KMS-11 (cell line): ENCODE data around the gene HSD11B1L.

Source experiments
- H2AFZ ChIP-seq: fragments of 200-600 bp; sonication (generic); 2 replicates; pipeline ENCODE4 v1.6.1; 2016; ENCODE audit warnings: antibody characterized with exemption, mixed run types, low read depth
- H3K27ac ChIP-seq: fragments of 200-600 bp; sonication (generic); 2 replicates; pipeline ENCODE4 v1.6.1; 2016; ENCODE audit warnings: mild to moderate bottlenecking, mixed run types
- H3K27me3 ChIP-seq: fragments of 200-600 bp; sonication (generic); 2 replicates; pipeline ENCODE4 v1.6.1; 2017; ENCODE audit warnings: mild to moderate bottlenecking, low read depth, mixed run types, moderate library complexity; ENCODE audit not compliant: insufficient read depth
- H3K36me3 ChIP-seq: fragments of 200-600 bp; sonication (generic); 2 replicates; pipeline ENCODE4 v1.6.1; 2017; ENCODE audit warnings: mild to moderate bottlenecking, mixed run types; ENCODE audit not compliant: insufficient read depth
- H3K4me1 ChIP-seq: fragments of 200-600 bp; sonication (generic); 2 replicates; pipeline ENCODE4 v1.6.1; 2016; ENCODE audit warnings: mild to moderate bottlenecking, low read depth, mixed run types; ENCODE audit not compliant: poor library complexity, severe bottlenecking
- H3K4me2 ChIP-seq: fragments of 200-600 bp; sonication (generic); 2 replicates; pipeline ENCODE4 v1.7.0; 2016; ENCODE audit warnings: mild to moderate bottlenecking, mixed run types
- H3K4me3 ChIP-seq: fragments of 200-600 bp; sonication (generic); IDR thresholded peaks from 2 replicates; pipeline ENCODE4 v1.6.1; 2017; ENCODE audit warnings: low read depth, low read length, mixed read lengths; ENCODE audit not compliant: insufficient read depth
- H3K79me2 ChIP-seq: fragments of 200-600 bp; sonication (generic); 2 replicates; pipeline ENCODE4 v1.6.1; 2016; ENCODE audit warnings: low read depth, mixed run types; ENCODE audit not compliant: insufficient read depth
- H3K9ac ChIP-seq: fragments of 200-600 bp; sonication (generic); 2 replicates; pipeline ENCODE4 v1.6.1; 2016; ENCODE audit warnings: mild to moderate bottlenecking, mixed run types
- H4K20me1 ChIP-seq: fragments of 200-600 bp; sonication (generic); 2 replicates; pipeline ENCODE4 v1.6.1; 2016; ENCODE audit warnings: mild to moderate bottlenecking, mixed run types; ENCODE audit not compliant: insufficient read depth
- TF ChIP-seq, protein P1 (sequence below): fragments of 200-600 bp; sonication (generic); conservative IDR thresholded peaks from 2 replicates; pipeline ENCODE4 v1.6.1; 2017; ENCODE audit warnings: low read depth, mild to moderate bottlenecking, antibody characterized with exemption, low read length, moderate library complexity, mixed read lengths

The HSD11B1L gene

GRCh38 chr19:5648464-5648863, 32.4 kb upstream of the HSD11B1L start:
- H3K36me3 ChIP-seq: peaks cover 43% of the 10 kb centered on the region; the same call in 1 of the 2 replicates
- no peak overlapping the region for H3K4me2 ChIP-seq
- TF ChIP-seq, protein P1, sequence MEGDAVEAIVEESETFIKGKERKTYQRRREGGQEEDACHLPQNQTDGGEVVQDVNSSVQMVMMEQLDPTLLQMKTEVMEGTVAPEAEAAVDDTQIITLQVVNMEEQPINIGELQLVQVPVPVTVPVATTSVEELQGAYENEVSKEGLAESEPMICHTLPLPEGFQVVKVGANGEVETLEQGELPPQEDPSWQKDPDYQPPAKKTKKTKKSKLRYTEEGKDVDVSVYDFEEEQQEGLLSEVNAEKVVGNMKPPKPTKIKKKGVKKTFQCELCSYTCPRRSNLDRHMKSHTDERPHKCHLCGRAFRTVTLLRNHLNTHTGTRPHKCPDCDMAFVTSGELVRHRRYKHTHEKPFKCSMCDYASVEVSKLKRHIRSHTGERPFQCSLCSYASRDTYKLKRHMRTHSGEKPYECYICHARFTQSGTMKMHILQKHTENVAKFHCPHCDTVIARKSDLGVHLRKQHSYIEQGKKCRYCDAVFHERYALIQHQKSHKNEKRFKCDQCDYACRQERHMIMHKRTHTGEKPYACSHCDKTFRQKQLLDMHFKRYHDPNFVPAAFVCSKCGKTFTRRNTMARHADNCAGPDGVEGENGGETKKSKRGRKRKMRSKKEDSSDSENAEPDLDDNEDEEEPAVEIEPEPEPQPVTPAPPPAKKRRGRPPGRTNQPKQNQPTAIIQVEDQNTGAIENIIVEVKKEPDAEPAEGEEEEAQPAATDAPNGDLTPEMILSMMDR: no peak
- H2AFZ ChIP-seq: no peak overlapping the region
- H3K4me3 ChIP-seq: no peak overlapping the region
- H3K27me3 ChIP-seq: no peaks in the 10 kb centered on the region
- H3K27ac ChIP-seq: no peak overlapping the region
- peaks cover 5% of the 10 kb centered on the region; the same call in 1 of the 2 replicates for H4K20me1 ChIP-seq
- H3K4me1 ChIP-seq: no peaks in the 10 kb centered on the region
- H3K9ac ChIP-seq: no peak overlapping the region
- H3K79me2 ChIP-seq: peaks cover 26% of the 10 kb centered on the region; the same call in 1 of the 2 replicates

DNA sequence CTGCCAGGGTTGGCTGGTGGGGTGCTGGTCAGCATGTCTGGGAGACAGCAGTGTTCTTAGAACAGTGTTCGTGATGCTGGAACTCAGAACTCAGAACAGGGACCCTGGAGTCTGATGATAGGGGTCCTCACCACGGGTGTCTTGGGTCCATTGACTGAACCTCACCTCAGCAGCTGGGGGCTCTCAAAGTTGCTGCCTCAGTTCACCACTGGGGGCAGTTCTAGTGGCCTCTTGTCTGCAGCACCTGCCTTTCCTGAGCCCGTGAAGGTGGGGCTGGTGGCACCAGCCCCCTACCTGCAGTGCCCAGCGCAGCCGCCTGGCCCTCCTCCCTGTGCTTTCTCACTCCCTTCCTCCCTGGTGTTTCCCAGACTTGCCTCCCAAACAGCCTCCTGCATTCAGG, 29.5 kb upstream of the HSD11B1L start:
- TF ChIP-seq, protein P1: no peak
- Histone ChIP-seq H2AFZ (no peak overlapping the region), H3K27ac (no peak overlapping the region)

DNA sequence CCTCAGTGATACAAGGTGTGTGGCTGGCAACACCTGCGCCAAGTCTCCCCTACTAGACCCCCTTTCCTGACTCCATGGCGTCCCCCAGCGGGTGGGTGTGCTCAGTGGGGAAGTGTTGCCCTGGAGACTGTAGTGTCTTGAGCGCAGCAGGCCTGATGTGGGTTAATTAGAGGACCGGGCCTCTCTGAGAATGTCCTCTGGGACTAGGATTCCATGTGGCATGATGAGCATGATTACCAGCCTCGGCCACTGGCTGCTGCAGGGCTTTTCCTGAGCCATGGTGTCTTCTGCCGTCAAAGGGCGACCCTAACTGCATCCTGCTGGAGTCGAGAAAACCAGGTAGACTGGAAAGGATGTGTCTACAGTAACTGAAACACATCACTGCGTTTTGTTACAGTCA, 28.6 kb upstream of the HSD11B1L start:
- H3K79me2 ChIP-seq: no peaks in the 10 kb centered on the region
- H3K9ac ChIP-seq: no peak overlapping the region
- H3K4me2 ChIP-seq: no peak overlapping the region
- no peaks in the 10 kb centered on the region for H4K20me1 ChIP-seq
- no peaks in the 10 kb centered on the region for H3K27me3 ChIP-seq
- peaks cover 26% of the 10 kb centered on the region; the same call in 1 of the 2 replicates for H3K36me3 ChIP-seq
- H3K4me1 ChIP-seq: no peaks in the 10 kb centered on the region
- TF ChIP-seq, protein P1: no peak
- no peak overlapping the region for H3K4me3 ChIP-seq
- no peak overlapping the region for H3K27ac ChIP-seq
- no peak overlapping the region for H2AFZ ChIP-seq

More for the DNA sequence above, 29.5 kb upstream of the HSD11B1L start:
- no peaks in the 10 kb centered on the region; the same call in 1 of the 2 replicates for H3K79me2 ChIP-seq
- no peaks in the 10 kb centered on the region for H4K20me1 ChIP-seq
- no peaks in the 10 kb centered on the region for H3K4me1 ChIP-seq
- H3K9ac ChIP-seq: no peak overlapping the region
- no peak overlapping the region for H3K4me2 ChIP-seq
- no peaks in the 10 kb centered on the region for H3K27me3 ChIP-seq
- H3K4me3 ChIP-seq: no peak overlapping the region
- peaks cover 26% of the 10 kb centered on the region; the same call in 1 of the 2 replicates for H3K36me3 ChIP-seq

- Histone ChIP-seq H3K9ac (no peak overlapping the region), H2AFZ (no peak overlapping the region), H3K4me2 (no peak overlapping the region), H3K79me2 (no peaks in the 10 kb centered on the region), H3K27me3 (no peaks in the 10 kb centered on the region), H3K36me3 (peaks cover 16% of the 10 kb centered on the region; the same call in 1 of the 2 replicates), H3K27ac (no peak overlapping the region), H3K4me1 (no peaks in the 10 kb centered on the region), H3K4me3 (no peak overlapping the region), H4K20me1 (no peaks in the 10 kb centered on the region)
- TF ChIP-seq, protein P1: no peak
These were observed 25.9 kb upstream of the HSD11B1L start for GRCh38 chr19:5654931-5655330.
